ENCODE data around the gene ZBTB20. TPM values are rescaled to one million over a fixed set of nuclear protein-coding genes. Genes with fewer than 3 reads are reported as not detected.

Gene ZBTB20
- total and polyA plus RNA-seq, 10 of the 15 experiments (the other 5 are each of a cell fraction or from before 2014, with no cell fraction given) = 0.20 to 5.5 (median 2.2) TPM

GRCh38 chr3:115082260-115082659 lies 64.8 kb downstream of the ZBTB20 start:
- no peak overlapping the region for H2AFZ ChIP-seq (ENCODE audit: control insufficient read depth, low read depth, low read length)
- in situ Hi-C loops (cut with MboI) (loop anchor here (10.0 kb wide), 1 partner anchor 257 kb away; no protein-coding TSS in a partner anchor), intact Hi-C loops (cut with micrococcal nuclease; ENCODE audit: unreplicated experiment) (no loop called here)
- ATAC-seq = no peak
- no peaks in the 10 kb centered on the region for H3K36me3 ChIP-seq (ENCODE audit: control insufficient read depth in 2 of 2, insufficient read depth in 2 of 2, low read length in 1 of 2)
- FAIRE-seq = no peak
- H3K4me3 ChIP-seq = no peak overlapping the region
- ChIA-PET POLR2A (no interaction called here), SMC1A (ENCODE audit: uncharacterized antibody, unreplicated experiment) (interaction anchor here (0.9 to 1.0 kb wide), 2 partner anchors 85 to 259 kb away, joined by 3 to 4 read pairs; no protein-coding TSS in a partner anchor), CTCF (interaction anchor here (0.8 to 1.5 kb wide), 3 partner anchors 11 to 253 kb away, joined by 3 to 5 read pairs (median 4); no protein-coding TSS in a partner anchor), RAD21 (ENCODE audit: unreplicated experiment) (no interaction called here)
- no peak overlapping the region for H3K27ac ChIP-seq (ENCODE audit: control insufficient read depth, insufficient read depth)
- WGBS (ENCODE audit: insufficient coverage, insufficient replicate concordance, low lambda C conversion rate, missing lambda C conversion rate) = 97% methylated on average over 6 of the region's 6 CpGs
- no peaks in the 10 kb centered on the region for H4K20me1 ChIP-seq (ENCODE audit: control insufficient read depth, insufficient read depth)
- H3K9ac ChIP-seq (ENCODE audit: control insufficient read depth, insufficient read depth, low read length) = no peak overlapping the region
- H3K9me3 ChIP-seq (replicated peaks; ENCODE audit: control insufficient read depth, insufficient read depth, low read length) = no peaks in the 10 kb centered on the region
- no peak for TF ChIP-seq MYB (IDR thresholded peaks at IDR 0.05; ENCODE audit: borderline replicate concordance, low read depth, low read length)
- no peak for TF ChIP-seq ZNF592 (IDR thresholded peaks at IDR 0.05)
- TF ChIP-seq SUPT20H (IDR thresholded peaks at IDR 0.05; ENCODE audit: borderline replicate concordance, control insufficient read depth, low read depth, low read length) = no peak
- TF ChIP-seq RAD51 (IDR thresholded peaks at IDR 0.05) = no peak
- TF ChIP-seq BHLHE40 (IDR thresholded peaks at IDR 0.05; ENCODE audit: borderline replicate concordance in 1 of 2, low read depth in 2 of 2, low read length in 1 of 2) = no peak
- no peak for TF ChIP-seq ATF7 (IDR thresholded peaks at IDR 0.05; ENCODE audit: low read depth)
- no peak for TF ChIP-seq POLR2AphosphoS2 (IDR thresholded peaks at IDR 0.05; ENCODE audit: low read depth, low read length)
- no peak for TF ChIP-seq ETV6 (conservative IDR thresholded peaks at IDR 0.05 in 1 of 2, IDR thresholded peaks at IDR 0.05 in 1 of 2; ENCODE audit: borderline replicate concordance in 1 of 2, low read depth in 1 of 2)
- TF ChIP-seq PML (IDR thresholded peaks at IDR 0.05; ENCODE audit: low read length) = no peak
- TF ChIP-seq BCL11A (IDR thresholded peaks at IDR 0.05; ENCODE audit: low read depth, low read length) = no peak
- TF ChIP-seq IRF3 (IDR thresholded peaks at IDR 0.05) = no peak
- TF ChIP-seq HSF1 (IDR thresholded peaks at IDR 0.05; ENCODE audit: low read depth, low read length) = no peak
- no peak for TF ChIP-seq MTA2 (IDR thresholded peaks at IDR 0.05; ENCODE audit: low read depth)
- no peak for TF ChIP-seq SUZ12 (IDR thresholded peaks at IDR 0.05; ENCODE audit: unreplicated experiment)
- no peaks in the 10 kb centered on the region for H3K4me1 ChIP-seq (ENCODE audit: control insufficient read depth, insufficient read depth, low read length)
- H3K27me3 ChIP-seq (replicated peaks in 1 of 2; ENCODE audit: control insufficient read depth in 2 of 2, insufficient read depth in 2 of 2, low read length in 1 of 2) = no peaks in the 10 kb centered on the region
- DNase-seq (ENCODE audit: low read depth, low spot score) = no peak
- no peaks in the 10 kb centered on the region for H3K79me2 ChIP-seq (ENCODE audit: control insufficient read depth, insufficient read depth, low read length)
- no TSS peak for BruUV-seq (replicated peaks)
- H3K4me2 ChIP-seq (ENCODE audit: control insufficient read depth, insufficient read depth) = no peak overlapping the region
